Measurements from ENCODE around the gene LILRA5. TPM values are rescaled to one million over a fixed set of nuclear protein-coding genes. Genes with fewer than 3 reads are reported as not detected.

Gene LILRA5
- total and polyA plus RNA-seq, 2 of the 8 experiments (the other 6 are each of a cell fraction or from before 2014, with no cell fraction given): not detected

DNA sequence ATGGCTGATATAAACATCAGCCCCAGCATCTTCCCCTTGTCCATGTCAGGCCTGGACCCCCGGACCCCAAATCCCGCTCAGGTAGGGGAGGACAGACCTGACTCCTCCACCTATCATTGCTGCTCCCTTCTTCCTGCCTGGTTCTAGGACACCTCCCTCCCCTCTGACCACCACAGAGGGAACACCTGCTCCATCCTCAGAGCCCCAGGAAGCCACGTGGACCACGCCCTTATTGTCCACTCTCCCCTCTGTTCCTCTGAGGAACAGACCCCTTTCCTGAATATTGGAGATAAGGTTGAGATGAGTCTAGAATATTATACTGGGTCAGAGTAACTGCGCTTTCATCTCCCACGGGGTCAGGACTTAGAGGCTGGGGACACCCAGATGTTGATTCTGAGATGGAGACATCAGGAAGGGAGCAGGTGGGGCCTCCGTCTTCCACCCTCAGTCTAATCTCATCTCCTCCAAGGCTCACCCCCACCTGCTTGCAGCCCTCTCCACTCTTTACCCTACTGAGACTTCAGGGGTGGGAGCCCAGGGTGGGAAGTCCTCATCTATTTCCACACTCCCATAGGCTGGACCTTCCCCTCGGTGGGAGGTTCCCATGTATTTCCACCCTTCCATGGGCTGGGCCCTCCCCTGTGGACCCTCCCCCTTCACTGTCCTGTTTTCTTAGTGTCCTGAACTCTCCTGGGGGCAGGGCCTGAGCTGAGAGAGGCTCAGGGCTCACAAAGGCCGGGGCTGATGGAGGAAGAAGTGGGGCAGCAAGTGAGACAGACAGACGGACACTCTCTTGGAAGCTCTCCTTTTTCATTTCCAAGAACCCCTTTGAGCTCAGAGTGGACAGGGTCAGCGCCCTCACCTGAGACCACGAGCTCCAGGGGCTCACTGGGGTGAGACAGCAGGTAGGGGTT lies 23.3 kb upstream of the LILRA5 start (continued):
- no peak for TF ChIP-seq CHD1 (IDR thresholded peaks at IDR 0.05; ENCODE audit: low read depth, low read length)
- TF ChIP-seq KDM1A (IDR thresholded peaks at IDR 0.05; ENCODE audit: borderline replicate concordance, low read length): no peak
- TF ChIP-seq GABPA (IDR thresholded peaks at IDR 0.05; ENCODE audit: borderline replicate concordance, insufficient read depth, low read length): no peak
- TF ChIP-seq RNF2 (IDR thresholded peaks at IDR 0.05; ENCODE audit: borderline replicate concordance, low read depth, low read length, missing control alignments, poor library complexity, severe bottlenecking): no peak
- TF ChIP-seq RFX5 (IDR thresholded peaks at IDR 0.05; ENCODE audit: borderline replicate concordance, low read depth, low read length): no peak
- TF ChIP-seq, protein P1, sequence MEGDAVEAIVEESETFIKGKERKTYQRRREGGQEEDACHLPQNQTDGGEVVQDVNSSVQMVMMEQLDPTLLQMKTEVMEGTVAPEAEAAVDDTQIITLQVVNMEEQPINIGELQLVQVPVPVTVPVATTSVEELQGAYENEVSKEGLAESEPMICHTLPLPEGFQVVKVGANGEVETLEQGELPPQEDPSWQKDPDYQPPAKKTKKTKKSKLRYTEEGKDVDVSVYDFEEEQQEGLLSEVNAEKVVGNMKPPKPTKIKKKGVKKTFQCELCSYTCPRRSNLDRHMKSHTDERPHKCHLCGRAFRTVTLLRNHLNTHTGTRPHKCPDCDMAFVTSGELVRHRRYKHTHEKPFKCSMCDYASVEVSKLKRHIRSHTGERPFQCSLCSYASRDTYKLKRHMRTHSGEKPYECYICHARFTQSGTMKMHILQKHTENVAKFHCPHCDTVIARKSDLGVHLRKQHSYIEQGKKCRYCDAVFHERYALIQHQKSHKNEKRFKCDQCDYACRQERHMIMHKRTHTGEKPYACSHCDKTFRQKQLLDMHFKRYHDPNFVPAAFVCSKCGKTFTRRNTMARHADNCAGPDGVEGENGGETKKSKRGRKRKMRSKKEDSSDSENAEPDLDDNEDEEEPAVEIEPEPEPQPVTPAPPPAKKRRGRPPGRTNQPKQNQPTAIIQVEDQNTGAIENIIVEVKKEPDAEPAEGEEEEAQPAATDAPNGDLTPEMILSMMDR (IDR thresholded peaks at IDR 0.05; ENCODE audit: control extremely low read depth in 1 of 3, insufficient read depth in 1 of 3, low read depth in 1 of 3, low read length in 3 of 3): no peak
- TF ChIP-seq, protein P2, sequence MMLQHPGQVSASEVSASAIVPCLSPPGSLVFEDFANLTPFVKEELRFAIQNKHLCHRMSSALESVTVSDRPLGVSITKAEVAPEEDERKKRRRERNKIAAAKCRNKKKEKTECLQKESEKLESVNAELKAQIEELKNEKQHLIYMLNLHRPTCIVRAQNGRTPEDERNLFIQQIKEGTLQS (IDR thresholded peaks at IDR 0.05; ENCODE audit: insufficient read depth, low read depth, low read length): no peak
- no peak for TF ChIP-seq NANOG (IDR thresholded peaks at IDR 0.05; ENCODE audit: insufficient read depth, low read depth, low read length, poor library complexity, severe bottlenecking)
- TF ChIP-seq TAF7 (optimal IDR thresholded peaks at IDR 0.05; ENCODE audit: borderline replicate concordance, low read depth, low read length): no peak

Measured in H1 (cell line).